H1 (cell line): ENCODE measurements around the gene CACNA1E. TPM values are rescaled to one million over a fixed set of nuclear protein-coding genes. Genes with fewer than 3 reads are reported as not detected.

ENCODE experiments used
- CTCF ChIA-PET: fragments of 300-600 bp; sonication (Branson Sonifier 250); formaldehyde crosslinking; loops from one replicate; lab custom pipeline; 2021; ENCODE audit not compliant: partially characterized antibody; lab: Charles Lee
- POLR2A ChIA-PET: fragments of 300-600 bp; sonication (Branson Sonifier 250); formaldehyde crosslinking; loops from one replicate; lab custom pipeline; 2021; ENCODE audit warnings: inconsistent platforms; ENCODE audit not compliant: partially characterized antibody; lab: Charles Lee
- DNase-seq, 2 experiments: peaks; one replicate each; pipeline versions ENCODE4 v3.0.0 to v3.0.0-alpha.2; 2010 to 2022; ENCODE audit warnings: low spot score in 2 of 2, low read depth in 1 of 2, mixed read lengths in 1 of 2
- FAIRE-seq: peaks from 2 replicates; lab custom pipeline; 2011; peaks lifted over from hg19 to GRCh38; lab: Jason Lieb, UNC
- H2AFZ ChIP-seq: 2 replicates; pipeline ENCODE4 v1.8.1; 2012; ENCODE audit warnings: low read length, inconsistent platforms
- H2AK5ac ChIP-seq: 2 replicates; pipeline ENCODE4 v1.6.1; 2013; ENCODE audit warnings: low read depth, low read length
- H2BK120ac ChIP-seq: replicated peaks from 2 replicates; pipeline ENCODE3; 2013; ENCODE audit warnings: low read depth, low read length, inconsistent platforms
- H2BK12ac ChIP-seq: 2 replicates; pipeline ENCODE4 v1.6.1; 2013; ENCODE audit warnings: low read depth, low read length
- H2BK15ac ChIP-seq: 2 replicates; pipeline ENCODE4 v1.6.1; 2013; ENCODE audit warnings: low read length
- H2BK20ac ChIP-seq: 2 replicates; pipeline ENCODE4 v1.6.1; 2013; ENCODE audit warnings: low read length
- H2BK5ac ChIP-seq: 2 replicates; pipeline ENCODE4 v1.6.1; 2013; ENCODE audit warnings: low read depth, low read length
- H3K14ac ChIP-seq: 2 replicates; pipeline ENCODE4 v1.6.1; 2013; ENCODE audit warnings: inconsistent platforms; ENCODE audit not compliant: insufficient read length
- H3K18ac ChIP-seq: 2 replicates; pipeline ENCODE4 v1.6.1; 2013; ENCODE audit warnings: low read length; ENCODE audit errors: extremely low read depth
- H3K23ac ChIP-seq: 2 replicates; pipeline ENCODE4 v1.6.1; 2013; ENCODE audit warnings: inconsistent platforms; ENCODE audit not compliant: insufficient read length
- H3K23me2 ChIP-seq: 2 replicates; pipeline ENCODE4 v1.6.1; 2013; ENCODE audit warnings: low read depth, low read length
- H3K27ac ChIP-seq: 2 replicates; pipeline ENCODE4 v1.6.1; 2011; ENCODE audit warnings: low read depth, low read length, inconsistent platforms
- H3K27me3 ChIP-seq, 4 experiments: replicated peaks in 1 of 4; 1 replicate in 1 of 4; 2 replicates in 3 of 4; pipeline versions ENCODE4 v1.6.1 to v1.8.1; 2011 to 2013; ENCODE audit warnings: low read length in 3 of 4, mild to moderate bottlenecking in 3 of 4, inconsistent platforms in 2 of 4, mixed read lengths in 2 of 4, moderate library complexity in 1 of 4; ENCODE audit not compliant: control insufficient read depth in 3 of 4, insufficient read depth in 3 of 4; ENCODE audit errors: extremely low read depth in 1 of 4
- H3K36me3 ChIP-seq, 4 experiments: 2 replicates each; pipeline versions ENCODE4 v1.6.1 to v1.8.1; 2011 to 2013; ENCODE audit warnings: mild to moderate bottlenecking in 4 of 4, low read length in 3 of 4, moderate library complexity in 2 of 4, control low read depth in 1 of 4, inconsistent platforms in 1 of 4; ENCODE audit not compliant: insufficient read depth in 4 of 4, control insufficient read depth in 2 of 4
- H3K4ac ChIP-seq: replicated peaks from 2 replicates; pipeline ENCODE3; 2013; ENCODE audit warnings: low read length, low read depth, mixed read lengths, inconsistent platforms; ENCODE audit not compliant: insufficient read length
- H3K4me1 ChIP-seq, 4 experiments: replicated peaks in 1 of 4; 1 replicate in 1 of 4; 2 replicates in 3 of 4; pipeline versions ENCODE4 v1.6.1 to v1.8.1; 2011 to 2013; ENCODE audit warnings: low read length in 3 of 4, inconsistent platforms in 2 of 4, mixed read lengths in 1 of 4; ENCODE audit not compliant: insufficient read depth in 4 of 4, control insufficient read depth in 3 of 4
- H3K4me2 ChIP-seq, 2 experiments: 2 replicates each; pipeline versions ENCODE4 v1.6.1 to v1.8.1; 2011 to 2013; ENCODE audit warnings: low read depth in 2 of 2, low read length in 2 of 2, control low read depth in 1 of 2, inconsistent platforms in 1 of 2, mild to moderate bottlenecking in 1 of 2; ENCODE audit not compliant: insufficient read depth in 1 of 2
- H3K4me3 ChIP-seq, 4 experiments: fragments of 200-600, 300-600 bp in 1 of 4; sonication (generic), shearing (Covaris generic), sonication (Bioruptor Twin) in 1 of 4; 2 replicates each; pipeline versions ENCODE4 v1.5.1 to v1.8.1; 2011 to 2016; ENCODE audit warnings: low read length in 4 of 4, low read depth in 3 of 4, control low read depth in 2 of 4, inconsistent platforms in 2 of 4, mild to moderate bottlenecking in 2 of 4, mixed read lengths in 1 of 4, moderate library complexity in 1 of 4; ENCODE audit not compliant: insufficient read depth in 2 of 4; ENCODE audit errors: extremely low read depth in 1 of 4
- H3K56ac ChIP-seq: replicated peaks from 2 replicates; pipeline ENCODE3; 2013; ENCODE audit warnings: low read depth, mild to moderate bottlenecking, mixed read lengths, low read length, inconsistent platforms; ENCODE audit not compliant: insufficient read length
- H3K79me1 ChIP-seq: 2 replicates; pipeline ENCODE4 v1.6.1; 2013; ENCODE audit warnings: low read depth, low read length, control low read depth
- H3K79me2 ChIP-seq, 2 experiments: 2 replicates each; pipeline versions ENCODE4 v1.6.1 to v1.8.1; 2012 to 2013; ENCODE audit warnings: low read length in 2 of 2, mild to moderate bottlenecking in 2 of 2, inconsistent platforms in 1 of 2; ENCODE audit not compliant: insufficient read depth in 2 of 2, control insufficient read depth in 1 of 2
- H3K9ac ChIP-seq, 4 experiments: replicated peaks in 1 of 4; 1 replicate in 1 of 4; 2 replicates in 3 of 4; pipeline versions ENCODE4 v1.6.1 to v1.8.1; 2011 to 2013; ENCODE audit warnings: low read depth in 3 of 4, low read length in 3 of 4, control low read depth in 2 of 4, mild to moderate bottlenecking in 2 of 4, moderate library complexity in 2 of 4, inconsistent platforms in 1 of 4; ENCODE audit errors: extremely low read depth in 1 of 4
- H3K9me3 ChIP-seq, 2 experiments: 2 replicates each; pipeline versions ENCODE4 v1.6.1 to v1.8.1; 2012 to 2013; ENCODE audit warnings: mild to moderate bottlenecking in 2 of 2, moderate library complexity in 2 of 2, control low read depth in 1 of 2, inconsistent platforms in 1 of 2, low read depth in 1 of 2, low read length in 1 of 2, mixed read lengths in 1 of 2; ENCODE audit not compliant: insufficient read depth in 2 of 2
- H4K20me1 ChIP-seq, 2 experiments: replicated peaks in 1 of 2; 2 replicates each; pipeline versions ENCODE3 to v1.8.1; 2011 to 2013; ENCODE audit warnings: inconsistent platforms in 2 of 2, low read length in 2 of 2, mild to moderate bottlenecking in 1 of 2; ENCODE audit not compliant: insufficient read depth in 2 of 2, control insufficient read depth in 1 of 2
- H4K5ac ChIP-seq: 2 replicates; pipeline ENCODE4 v1.6.1; 2013; ENCODE audit warnings: low read length, low read depth, mixed read lengths, inconsistent platforms; ENCODE audit not compliant: insufficient read length
- H4K8ac ChIP-seq: 2 replicates; pipeline ENCODE4 v1.8.0; 2013; ENCODE audit warnings: mild to moderate bottlenecking, moderate library complexity, low read length, inconsistent platforms; ENCODE audit not compliant: insufficient read depth; ENCODE audit errors: extremely low read depth
- H4K91ac ChIP-seq: replicated peaks from 2 replicates; pipeline ENCODE3; 2013; ENCODE audit warnings: low read length, mixed read lengths, inconsistent platforms; ENCODE audit not compliant: insufficient read length
- CHD1 ChIP-seq: IDR thresholded peaks from 2 replicates; pipeline ENCODE4 v1.6.1; 2012; ENCODE audit warnings: low read depth, low read length, improper control_type of control experiment
- CREB1 ChIP-seq: IDR thresholded peaks from 2 replicates; pipeline ENCODE4 v1.6.1; 2012; ENCODE audit warnings: inconsistent platforms
- FOSL1 ChIP-seq: IDR thresholded peaks from 2 replicates; pipeline ENCODE4 v1.6.1; 2011; ENCODE audit warnings: mild to moderate bottlenecking, low read depth, low read length, moderate library complexity; ENCODE audit not compliant: insufficient read depth
- GTF2F1 ChIP-seq: IDR thresholded peaks from 2 replicates; pipeline ENCODE4 v1.6.1; 2012; ENCODE audit warnings: low read depth, low read length, improper control_type of control experiment, borderline replicate concordance
- POU5F1 ChIP-seq: IDR thresholded peaks from 2 replicates; pipeline ENCODE4 v1.6.1; 2011; ENCODE audit warnings: low read depth, mild to moderate bottlenecking, low read length, moderate library complexity
- SRF ChIP-seq: IDR thresholded peaks from 2 replicates; pipeline ENCODE4 v1.6.1; 2011; ENCODE audit warnings: mild to moderate bottlenecking, low read depth, low read length, moderate library complexity
- TAF1 ChIP-seq: IDR thresholded peaks from 2 replicates; pipeline ENCODE4 v1.6.1; 2011; ENCODE audit warnings: mild to moderate bottlenecking, low read depth, low read length
- TAF7 ChIP-seq: optimal IDR thresholded peaks from 2 replicates; pipeline ENCODE3; 2011; ENCODE audit warnings: low read depth, mild to moderate bottlenecking, inconsistent platforms, low read length, moderate library complexity, borderline replicate concordance
- TBP ChIP-seq: IDR thresholded peaks from 2 replicates; pipeline ENCODE4 v1.6.1; 2011; ENCODE audit warnings: low read depth, low read length, improper control_type of control experiment
- WGBS, 2 experiments: shearing (Covaris generic) in 1 of 2; methylation state at CpG; one replicate each; pipeline versions ENCODE4 v1.1.6 to v1.1.7; 2013 to 2015; ENCODE audit warnings: low lambda C conversion rate in 2 of 2, mixed read lengths in 2 of 2, inconsistent platforms in 1 of 2, low coverage in 1 of 2, missing lambda C conversion rate in 1 of 2; ENCODE audit not compliant: insufficient replicate concordance in 2 of 2, insufficient coverage in 1 of 2, insufficient read length in 1 of 2; ENCODE audit errors: extremely low coverage in 1 of 2, missing lambda C conversion rate in 1 of 2; 5-methylcytosine and 5-hydroxymethylcytosine counted together
- polyA plus RNA-seq, 7 experiments: library from polyadenylated mRNA; depleted of rRNA in 3 of 7; stranded (reverse) in 5 of 7; unstranded in 2 of 7; fragments of >200 nt in 5 of 7; fragments of 200-250 nt in 2 of 7; gene quantifications; 1 replicate in 5 of 7; 2 replicates in 1 of 7; 4 replicates in 1 of 7; pipeline versions ENCODE4 v1.2.1 to v1.2.3, GENCODE V29; 2011 to 2013; ENCODE audit warnings: missing spikeins in 2 of 7, mixed read lengths in 2 of 7
- total RNA-seq: library from RNA; stranded (reverse); fragmentation: NEBNext Ultra II Directional; extraction: Animal tissue kit (Norgen Biotek cat#: 25700); gene quantifications from 2 replicates; pipeline ENCODE4 v1.2.1, GENCODE V29; 2021
- TF ChIP-seq, protein P1 (sequence below): IDR thresholded peaks from 2 replicates; pipeline ENCODE4 v1.6.1; 2011; ENCODE audit warnings: low read length, improper control_type of control experiment

CACNA1E gene
- total and polyA plus RNA-seq, 2 of the 8 experiments (the other 6 are each of a cell fraction or from before 2014, with no cell fraction given): 0.98 to 1.3 TPM

- H3K14ac ChIP-seq: no peak overlapping the region
- no peak overlapping the region for H3K4ac ChIP-seq
- 94% methylated on average over 1 of the region's 1 CpG; no CpG with 5 or more reads in 1 of the 2 experiments for WGBS, 2 experiments
- no peaks in the 10 kb centered on the region for H3K79me2 ChIP-seq
- H3K4me1 ChIP-seq: no peaks in the 10 kb centered on the region
- H4K8ac ChIP-seq: no peak overlapping the region
- no peak overlapping the region for H3K23ac ChIP-seq
- H3K9me3 ChIP-seq: no peaks in the 10 kb centered on the region
- H2BK5ac ChIP-seq: no peak overlapping the region
- no peak overlapping the region for H2BK15ac ChIP-seq
- ChIA-PET POLR2A (no interaction called here), CTCF (no interaction called here)
- H3K56ac ChIP-seq: no peak overlapping the region
- no peak for FAIRE-seq
- no peak overlapping the region for H3K9ac ChIP-seq
- H3K27ac ChIP-seq: no peak overlapping the region
- no peak overlapping the region for H3K18ac ChIP-seq
- no peak overlapping the region for H2BK20ac ChIP-seq
- no peaks in the 10 kb centered on the region for H3K23me2 ChIP-seq
- no peak overlapping the region for H2AFZ ChIP-seq
- no peak overlapping the region for H4K5ac ChIP-seq
- no peak overlapping the region for H2BK12ac ChIP-seq
- H3K27me3 ChIP-seq: no peaks in the 10 kb centered on the region
- H4K20me1 ChIP-seq: no peaks in the 10 kb centered on the region
- no peak overlapping the region for H3K4me3 ChIP-seq
- no peak overlapping the region for H2AK5ac ChIP-seq
- H2BK120ac ChIP-seq: no peak overlapping the region
- DNase-seq: no peak
- H3K4me2 ChIP-seq: no peak overlapping the region
- H3K36me3 ChIP-seq: no peaks in the 10 kb centered on the region
- no peaks in the 10 kb centered on the region for H3K79me1 ChIP-seq
- no peak overlapping the region for H4K91ac ChIP-seq
- TF ChIP-seq SRF (no peak), CHD1 (no peak), TAF1 (no peak), POU5F1 (no peak), GTF2F1 (no peak), TBP (no peak), CREB1 (no peak), TAF7 (no peak), FOSL1 (no peak)
- TF ChIP-seq, protein P1, sequence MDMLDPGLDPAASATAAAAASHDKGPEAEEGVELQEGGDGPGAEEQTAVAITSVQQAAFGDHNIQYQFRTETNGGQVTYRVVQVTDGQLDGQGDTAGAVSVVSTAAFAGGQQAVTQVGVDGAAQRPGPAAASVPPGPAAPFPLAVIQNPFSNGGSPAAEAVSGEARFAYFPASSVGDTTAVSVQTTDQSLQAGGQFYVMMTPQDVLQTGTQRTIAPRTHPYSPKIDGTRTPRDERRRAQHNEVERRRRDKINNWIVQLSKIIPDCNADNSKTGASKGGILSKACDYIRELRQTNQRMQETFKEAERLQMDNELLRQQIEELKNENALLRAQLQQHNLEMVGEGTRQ: no peak
Observed at GRCh38 chr1:181772714-181773113, 289.4 kb downstream of the CACNA1E start.
